GM23338 (cell line): ENCODE data around the gene SYNE2. TPM values are rescaled to one million over a fixed set of nuclear protein-coding genes. Genes with fewer than 3 reads are reported as not detected.
A peak's percentile ranks its signal among the peaks of the same experiment; 100 is the strongest.

Experiments used
- ATAC-seq: fragments of 200-7000 bp; cut with Tn5 transposase; 3 replicates; pipeline ENCODE4 v1.9.1; 2020
- DNase-seq: peaks from one replicate; pipeline ENCODE4 v3.0.0-alpha.2; 2015; ENCODE audit warnings: low spot score
- H2AFZ ChIP-seq: fragments of 200-600 bp; sonication (generic); 2 replicates; pipeline ENCODE4 v1.8.0; 2016; ENCODE audit warnings: antibody characterized with exemption, mild to moderate bottlenecking, moderate library complexity
- H3F3A ChIP-seq: fragments of 200-600 bp; sonication (generic); replicated peaks from 2 replicates; pipeline ENCODE4 v1.8.0; 2017; ENCODE audit warnings: antibody characterized with exemption, mixed run types, low read depth
- H3K27ac ChIP-seq: fragments of 200-600 bp; sonication (generic); 2 replicates; pipeline ENCODE4 v1.6.1; 2016; ENCODE audit warnings: low read depth
- H3K27me3 ChIP-seq: fragments of 200-600 bp; sonication (generic); 2 replicates; pipeline ENCODE4 v1.8.0; 2016; ENCODE audit warnings: mild to moderate bottlenecking, mixed run types, moderate library complexity; ENCODE audit not compliant: insufficient read depth
- H3K36me3 ChIP-seq: fragments of 200-600 bp; sonication (generic); 2 replicates; pipeline ENCODE4 v1.8.0; 2016; ENCODE audit warnings: mild to moderate bottlenecking; ENCODE audit not compliant: insufficient read depth
- H3K4me1 ChIP-seq: fragments of 200-600 bp; sonication (generic); 2 replicates; pipeline ENCODE4 v1.8.0; 2016; ENCODE audit warnings: mild to moderate bottlenecking, moderate library complexity; ENCODE audit not compliant: insufficient read depth
- H3K4me2 ChIP-seq: fragments of 200-600 bp; sonication (generic); 2 replicates; pipeline ENCODE4 v1.7.1; 2017; ENCODE audit warnings: mixed run types
- H3K4me3 ChIP-seq: fragments of 200-600 bp; sonication (generic); 2 replicates; pipeline ENCODE4 v1.6.1; 2016; ENCODE audit warnings: mixed run types
- H3K79me2 ChIP-seq: fragments of 200-600 bp; sonication (generic); replicated peaks from 2 replicates; pipeline ENCODE4 v1.8.0; 2017; ENCODE audit warnings: mild to moderate bottlenecking; ENCODE audit not compliant: insufficient read depth
- H3K9me2 ChIP-seq: fragments of 200-600 bp; sonication (generic); 2 replicates; pipeline ENCODE4 v1.8.0; 2017; ENCODE audit not compliant: insufficient read depth
- H4K20me1 ChIP-seq: fragments of 200-600 bp; sonication (generic); replicated peaks from 2 replicates; pipeline ENCODE4 v1.8.0; 2017; ENCODE audit warnings: mild to moderate bottlenecking; ENCODE audit not compliant: insufficient read depth
- H3K27ac Mint-ChIP-seq: 2 replicates; pipeline ENCODE4 v1.8.0; 2020; ENCODE audit warnings: inconsistent platforms, mild to moderate bottlenecking, moderate library complexity, mixed read lengths
- H3K27me3 Mint-ChIP-seq: 3 replicates; pipeline ENCODE4 v1.8.0; 2022; ENCODE audit warnings: low read depth, mild to moderate bottlenecking, moderate library complexity, mixed read lengths, inconsistent platforms; ENCODE audit not compliant: insufficient read depth, poor library complexity
- H3K36me3 Mint-ChIP-seq: 3 replicates; pipeline ENCODE4 v1.8.0; 2021; ENCODE audit warnings: low read depth, mild to moderate bottlenecking, inconsistent platforms, moderate library complexity, mixed read lengths
- H3K4me1 Mint-ChIP-seq: 3 replicates; pipeline ENCODE4 v1.8.0; 2020; ENCODE audit warnings: mild to moderate bottlenecking, inconsistent platforms, mixed read lengths
- H3K4me3 Mint-ChIP-seq: 3 replicates; pipeline ENCODE4 v1.8.0; 2021; ENCODE audit warnings: moderate library complexity, mild to moderate bottlenecking, inconsistent platforms, mixed read lengths
- H3K9me3 Mint-ChIP-seq: 3 replicates; pipeline ENCODE4 v1.8.0; 2020; ENCODE audit warnings: moderate library complexity, mild to moderate bottlenecking, inconsistent platforms, mixed read lengths
- CREB1 ChIP-seq: fragments of 250-450 bp; sonication (Bioruptor Pico); IDR thresholded peaks from 2 replicates; pipeline ENCODE4 v1.5.0; 2020; ENCODE audit warnings: low read depth, mild to moderate bottlenecking, moderate library complexity
- ETS1 ChIP-seq: IDR thresholded peaks from 2 replicates; pipeline ENCODE4 v1.6.1; 2016; ENCODE audit warnings: antibody characterized with exemption
- EZH2 ChIP-seq: fragments of 200-600 bp; sonication (generic); IDR thresholded peaks from one replicate; pipeline ENCODE4 v1.8.0; 2017; ENCODE audit warnings: antibody characterized with exemption, mild to moderate bottlenecking, low read depth; ENCODE audit not compliant: unreplicated experiment
- EZH2phosphoT487 ChIP-seq: fragments of 200-600 bp; sonication (generic); IDR thresholded peaks from one replicate; pipeline ENCODE4 v1.8.1; 2018; ENCODE audit warnings: antibody characterized with exemption; ENCODE audit not compliant: unreplicated experiment
- JUNB ChIP-seq: IDR thresholded peaks from one replicate; pipeline ENCODE4 v1.6.1; 2016; ENCODE audit warnings: antibody characterized with exemption; ENCODE audit not compliant: unreplicated experiment
- NANOG ChIP-seq: IDR thresholded peaks from 2 replicates; pipeline ENCODE4 v1.6.1; 2016; ENCODE audit warnings: antibody characterized with exemption, borderline replicate concordance
- POLR2AphosphoS5 ChIP-seq: IDR thresholded peaks from 2 replicates; pipeline ENCODE4 v1.6.1; 2016; ENCODE audit warnings: antibody characterized with exemption, low read depth
- REST ChIP-seq: IDR thresholded peaks from one replicate; pipeline ENCODE4 v1.6.1; 2018; ENCODE audit warnings: antibody characterized with exemption; ENCODE audit not compliant: unreplicated experiment
- STAT1 ChIP-seq: IDR thresholded peaks from one replicate; pipeline ENCODE4 v1.6.1; 2016; ENCODE audit warnings: antibody characterized with exemption; ENCODE audit not compliant: unreplicated experiment
- ZNF114 ChIP-seq: fragments of 250-450 bp; sonication (Bioruptor Pico); IDR thresholded peaks from 2 replicates; pipeline ENCODE4 v1.5.0; 2020; ENCODE audit warnings: mild to moderate bottlenecking, moderate library complexity
- ZNF331 ChIP-seq: fragments of 250-450 bp; sonication (Bioruptor Pico); IDR thresholded peaks from 2 replicates; pipeline ENCODE4 v1.5.0; 2020; ENCODE audit warnings: low read depth, mild to moderate bottlenecking, moderate library complexity
- polyA plus RNA-seq: library from polyadenylated mRNA; unstranded; fragments of >200 nt; fragmentation: Nextera tagmentation; extraction: Ambion mirVana; gene quantifications from 2 replicates; pipeline ENCODE4 v1.2.1, GENCODE V29; 2016
- total RNA-seq: library from RNA; depleted of rRNA; stranded (reverse); fragments of >200 nt; shearing (Covaris generic); gene quantifications from 2 replicates; pipeline ENCODE4 v1.2.3, GENCODE V29; 2014
- TF ChIP-seq, protein P1 (sequence below): fragments of 250-450 bp; sonication (Bioruptor Pico); IDR thresholded peaks from 2 replicates; pipeline ENCODE4 v1.5.0; 2020; ENCODE audit warnings: mild to moderate bottlenecking, moderate library complexity
- TF ChIP-seq, protein P2 (sequence below), 2 experiments: fragments of 200-600 bp in 1 of 2; sonication (generic) in 1 of 2; conservative IDR thresholded peaks; 2 replicates each; pipeline versions ENCODE4 v1.5.1 to v1.6.1; 2016 to 2017; ENCODE audit warnings: antibody characterized with exemption in 2 of 2, low read depth in 2 of 2, mild to moderate bottlenecking in 2 of 2, moderate library complexity in 1 of 2

The SYNE2 gene
- total and polyA plus RNA-seq, 2 experiments from 2014 or later = 34.3 to 86.5 TPM

GRCh38 chr14:64061706-64062105, 208.9 kb downstream of the SYNE2 start:
- Histone ChIP-seq H3K36me3 (no peaks in the 10 kb centered on the region; the same call in 1 of the 2 replicates), H3K9me2 (no peaks in the 10 kb centered on the region), H3K79me2 (no peaks in the 10 kb centered on the region), H3K4me1 (peaks cover 22% of the 10 kb centered on the region), H3K4me3 (no peak overlapping the region), H4K20me1 (no peaks in the 10 kb centered on the region), H3F3A (no peaks in the 10 kb centered on the region), H3K27ac (peak overlapping the region; percentile 2; the same call in 1 of the 2 replicates), H3K4me2 (peak overlapping the region; percentile 35), H3K27me3 (no peaks in the 10 kb centered on the region), H2AFZ (no peak overlapping the region)
- peaks cover 18% of the 10 kb centered on the region for H3K4me1 Mint-ChIP-seq
- H3K4me3 Mint-ChIP-seq = no peak overlapping the region
- peaks cover 4% of the 10 kb centered on the region for H3K27me3 Mint-ChIP-seq
- DNase-seq (no peak), ATAC-seq (no peak)
- peaks cover 8% of the 10 kb centered on the region; the same call in 2 of the 3 replicates for H3K36me3 Mint-ChIP-seq
- no peak for TF ChIP-seq JUNB
- no peak for TF ChIP-seq REST
- no peak for TF ChIP-seq EZH2
- no peak for TF ChIP-seq ZNF331 (CRISPR knock-in tag)
- no peak for TF ChIP-seq NANOG
- no peak for TF ChIP-seq STAT1
- no peak for TF ChIP-seq EZH2phosphoT487
- TF ChIP-seq CREB1 (CRISPR knock-in tag) = no peak
- no peak for TF ChIP-seq ETS1
- TF ChIP-seq, protein P1, sequence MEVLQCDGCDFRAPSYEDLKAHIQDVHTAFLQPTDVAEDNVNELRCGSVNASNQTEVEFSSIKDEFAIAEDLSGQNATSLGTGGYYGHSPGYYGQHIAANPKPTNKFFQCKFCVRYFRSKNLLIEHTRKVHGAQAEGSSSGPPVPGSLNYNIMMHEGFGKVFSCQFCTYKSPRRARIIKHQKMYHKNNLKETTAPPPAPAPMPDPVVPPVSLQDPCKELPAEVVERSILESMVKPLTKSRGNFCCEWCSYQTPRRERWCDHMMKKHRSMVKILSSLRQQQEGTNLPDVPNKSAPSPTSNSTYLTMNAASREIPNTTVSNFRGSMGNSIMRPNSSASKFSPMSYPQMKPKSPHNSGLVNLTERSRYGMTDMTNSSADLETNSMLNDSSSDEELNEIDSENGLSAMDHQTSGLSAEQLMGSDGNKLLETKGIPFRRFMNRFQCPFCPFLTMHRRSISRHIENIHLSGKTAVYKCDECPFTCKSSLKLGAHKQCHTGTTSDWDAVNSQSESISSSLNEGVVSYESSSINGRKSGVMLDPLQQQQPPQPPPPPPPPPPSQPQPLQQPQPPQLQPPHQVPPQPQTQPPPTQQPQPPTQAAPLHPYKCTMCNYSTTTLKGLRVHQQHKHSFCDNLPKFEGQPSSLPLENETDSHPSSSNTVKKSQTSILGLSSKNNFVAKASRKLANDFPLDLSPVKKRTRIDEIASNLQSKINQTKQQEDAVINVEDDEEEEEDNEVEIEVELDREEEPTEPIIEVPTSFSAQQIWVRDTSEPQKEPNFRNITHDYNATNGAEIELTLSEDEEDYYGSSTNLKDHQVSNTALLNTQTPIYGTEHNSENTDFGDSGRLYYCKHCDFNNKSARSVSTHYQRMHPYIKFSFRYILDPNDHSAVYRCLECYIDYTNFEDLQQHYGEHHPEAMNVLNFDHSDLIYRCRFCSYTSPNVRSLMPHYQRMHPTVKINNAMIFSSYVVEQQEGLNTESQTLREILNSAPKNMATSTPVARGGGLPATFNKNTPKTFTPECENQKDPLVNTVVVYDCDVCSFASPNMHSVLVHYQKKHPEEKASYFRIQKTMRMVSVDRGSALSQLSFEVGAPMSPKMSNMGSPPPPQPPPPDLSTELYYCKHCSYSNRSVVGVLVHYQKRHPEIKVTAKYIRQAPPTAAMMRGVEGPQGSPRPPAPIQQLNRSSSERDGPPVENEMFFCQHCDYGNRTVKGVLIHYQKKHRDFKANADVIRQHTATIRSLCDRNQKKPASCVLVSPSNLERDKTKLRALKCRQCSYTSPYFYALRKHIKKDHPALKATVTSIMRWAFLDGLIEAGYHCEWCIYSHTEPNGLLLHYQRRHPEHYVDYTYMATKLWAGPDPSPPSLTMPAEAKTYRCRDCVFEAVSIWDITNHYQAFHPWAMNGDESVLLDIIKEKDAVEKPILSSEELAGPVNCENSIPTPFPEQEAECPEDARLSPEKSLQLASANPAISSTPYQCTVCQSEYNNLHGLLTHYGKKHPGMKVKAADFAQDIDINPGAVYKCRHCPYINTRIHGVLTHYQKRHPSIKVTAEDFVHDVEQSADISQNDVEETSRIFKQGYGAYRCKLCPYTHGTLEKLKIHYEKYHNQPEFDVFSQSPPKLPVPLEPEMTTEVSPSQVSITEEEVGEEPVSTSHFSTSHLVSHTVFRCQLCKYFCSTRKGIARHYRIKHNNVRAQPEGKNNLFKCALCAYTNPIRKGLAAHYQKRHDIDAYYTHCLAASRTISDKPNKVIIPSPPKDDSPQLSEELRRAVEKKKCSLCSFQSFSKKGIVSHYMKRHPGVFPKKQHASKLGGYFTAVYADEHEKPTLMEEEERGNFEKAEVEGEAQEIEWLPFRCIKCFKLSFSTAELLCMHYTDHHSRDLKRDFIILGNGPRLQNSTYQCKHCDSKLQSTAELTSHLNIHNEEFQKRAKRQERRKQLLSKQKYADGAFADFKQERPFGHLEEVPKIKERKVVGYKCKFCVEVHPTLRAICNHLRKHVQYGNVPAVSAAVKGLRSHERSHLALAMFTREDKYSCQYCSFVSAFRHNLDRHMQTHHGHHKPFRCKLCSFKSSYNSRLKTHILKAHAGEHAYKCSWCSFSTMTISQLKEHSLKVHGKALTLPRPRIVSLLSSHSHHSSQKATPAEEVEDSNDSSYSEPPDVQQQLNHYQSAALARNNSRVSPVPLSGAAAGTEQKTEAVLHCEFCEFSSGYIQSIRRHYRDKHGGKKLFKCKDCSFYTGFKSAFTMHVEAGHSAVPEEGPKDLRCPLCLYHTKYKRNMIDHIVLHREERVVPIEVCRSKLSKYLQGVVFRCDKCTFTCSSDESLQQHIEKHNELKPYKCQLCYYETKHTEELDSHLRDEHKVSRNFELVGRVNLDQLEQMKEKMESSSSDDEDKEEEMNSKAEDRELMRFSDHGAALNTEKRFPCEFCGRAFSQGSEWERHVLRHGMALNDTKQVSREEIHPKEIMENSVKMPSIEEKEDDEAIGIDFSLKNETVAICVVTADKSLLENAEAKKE (CRISPR knock-in tag) = no peak
- TF ChIP-seq ZNF114 = no peak
- TF ChIP-seq POLR2AphosphoS5 = no peak
- TF ChIP-seq, protein P2, sequence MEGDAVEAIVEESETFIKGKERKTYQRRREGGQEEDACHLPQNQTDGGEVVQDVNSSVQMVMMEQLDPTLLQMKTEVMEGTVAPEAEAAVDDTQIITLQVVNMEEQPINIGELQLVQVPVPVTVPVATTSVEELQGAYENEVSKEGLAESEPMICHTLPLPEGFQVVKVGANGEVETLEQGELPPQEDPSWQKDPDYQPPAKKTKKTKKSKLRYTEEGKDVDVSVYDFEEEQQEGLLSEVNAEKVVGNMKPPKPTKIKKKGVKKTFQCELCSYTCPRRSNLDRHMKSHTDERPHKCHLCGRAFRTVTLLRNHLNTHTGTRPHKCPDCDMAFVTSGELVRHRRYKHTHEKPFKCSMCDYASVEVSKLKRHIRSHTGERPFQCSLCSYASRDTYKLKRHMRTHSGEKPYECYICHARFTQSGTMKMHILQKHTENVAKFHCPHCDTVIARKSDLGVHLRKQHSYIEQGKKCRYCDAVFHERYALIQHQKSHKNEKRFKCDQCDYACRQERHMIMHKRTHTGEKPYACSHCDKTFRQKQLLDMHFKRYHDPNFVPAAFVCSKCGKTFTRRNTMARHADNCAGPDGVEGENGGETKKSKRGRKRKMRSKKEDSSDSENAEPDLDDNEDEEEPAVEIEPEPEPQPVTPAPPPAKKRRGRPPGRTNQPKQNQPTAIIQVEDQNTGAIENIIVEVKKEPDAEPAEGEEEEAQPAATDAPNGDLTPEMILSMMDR (conservative IDR thresholded peaks at IDR 0.05; ENCODE audit: low read depth in 2 of 2) = no peak
- no peaks in the 10 kb centered on the region for H3K9me3 Mint-ChIP-seq
- H3K27ac Mint-ChIP-seq = peak overlapping the region; percentile 36
